NCI-H187 (cell line): Measurements from ENCODE around the gene RAB21.
A peak's percentile ranks its signal among the peaks of the same experiment; 100 is the strongest.
"Not testable (repeated sequence)": the region's sequence is repeated elsewhere in the genome, so short reads cannot be mapped to it uniquely, and the experiment has no call there.

Experiments
- DNase-seq, 2 experiments: peaks; one replicate each; lab custom pipeline; 2025; lab: John Stamatoyannopoulos, UW

The RAB21 gene

GRCh38 chr12:71752891-71753290, 1.8 kb upstream of the RAB21 start:
- no peak for DNase-seq

GRCh38 chr12:71755146-71755892, 656 bp downstream of the RAB21 start:
- DNase-seq: no peak

- DNase-seq: no peak
Measured at GRCh38 chr12:71756054-71756690, 1.5 kb downstream of the RAB21 start.

GRCh38 chr12:71759941-71760340, 5.3 kb downstream of the RAB21 start:
- no peak for DNase-seq

GRCh38 chr12:71760471-71760870, 5.8 kb downstream of the RAB21 start:
- DNase-seq: no peak

GRCh38 chr12:71761354-71761753, 6.7 kb downstream of the RAB21 start:
- not testable (repeated sequence) for DNase-seq

GRCh38 chr12:71763677-71764379, 9.2 kb downstream of the RAB21 start:
- DNase-seq: no peak

- no peak for DNase-seq
Measured at GRCh38 chr12:71764587-71765321, 10.1 kb downstream of the RAB21 start.

- DNase-seq: no peak
Measured at GRCh38 chr12:71766202-71766601, 11.5 kb downstream of the RAB21 start.

- no peak for DNase-seq
Measured at GRCh38 chr12:71767183-71767582, 12.5 kb downstream of the RAB21 start.

- no peak for DNase-seq
Measured at GRCh38 chr12:71768900-71769299, 14.2 kb downstream of the RAB21 start.

- no peak for DNase-seq
Measured at GRCh38 chr12:71771069-71771468, 16.4 kb downstream of the RAB21 start.

GRCh38 chr12:71772735-71773134, 18.1 kb downstream of the RAB21 start:
- no peak for DNase-seq

GRCh38 chr12:71780237-71780822, 25.7 kb downstream of the RAB21 start:
- peak in 1 of 2 experiments; percentile 5 for DNase-seq

- no peak for DNase-seq
Measured at GRCh38 chr12:71782017-71782416, 27.4 kb downstream of the RAB21 start.

- no peak for DNase-seq
Measured at GRCh38 chr12:71786829-71787228, 32.2 kb downstream of the RAB21 start.

- no peak for DNase-seq
Measured at GRCh38 chr12:71787580-71787979, 32.9 kb downstream of the RAB21 start.

- no peak for DNase-seq
Measured at GRCh38 chr12:71790331-71790730, 35.7 kb downstream of the RAB21 start.

- no peak for DNase-seq
Measured at GRCh38 chr12:71791473-71792150, 36.9 kb downstream of the RAB21 start.

GRCh38 chr12:71792599-71792998, 37.9 kb downstream of the RAB21 start:
- DNase-seq: no peak

- no peak for DNase-seq
Measured at GRCh38 chr12:71795901-71796300, 41.2 kb downstream of the RAB21 start.
